HG03520 (cell line): ENCODE results near the gene MKLN1.
A peak's percentile ranks its signal among the peaks of the same experiment; 100 is the strongest.

Experiments used
- ATAC-seq: cut with Tn5 transposase; IDR thresholded peaks from one replicate; pipeline ENCODE4 v1.9.1; 2021; ENCODE audit warnings: mild to moderate bottlenecking, moderate library complexity; ENCODE audit not compliant: unreplicated experiment

Gene MKLN1

GRCh38 chr7:131346885-131347592 is 19.4 kb downstream of the MKLN1 start:
- ATAC-seq, result no peak

GRCh38 chr7:131352032-131352431 is 24.4 kb downstream of the MKLN1 start:
- ATAC-seq, result no peak

- ATAC-seq, result no peak
Measured at GRCh38 chr7:131354390-131354789, 26.7 kb downstream of the MKLN1 start.

- ATAC-seq, result no peak
Measured at GRCh38 chr7:131355917-131356777, 28.5 kb downstream of the MKLN1 start.

- no peak for ATAC-seq
Measured at GRCh38 chr7:131357282-131357880, 29.7 kb downstream of the MKLN1 start.

GRCh38 chr7:131358636-131359035 is 31.0 kb downstream of the MKLN1 start:
- no peak for ATAC-seq

GRCh38 chr7:131359136-131359776 is 31.6 kb downstream of the MKLN1 start:
- ATAC-seq, result no peak

- no peak for ATAC-seq
Measured at GRCh38 chr7:131363719-131364118, 36.0 kb downstream of the MKLN1 start.

GRCh38 chr7:131364767-131365344 is 37.2 kb downstream of the MKLN1 start:
- no peak for ATAC-seq

- ATAC-seq, result no peak
Measured at GRCh38 chr7:131365838-131366237, 38.2 kb downstream of the MKLN1 start.

- ATAC-seq, result no peak
Measured at GRCh38 chr7:131369354-131369753, 41.7 kb downstream of the MKLN1 start.

GRCh38 chr7:131370523-131370968 is 42.9 kb downstream of the MKLN1 start:
- ATAC-seq, result peak; percentile 73

GRCh38 chr7:131371411-131371810 is 43.7 kb downstream of the MKLN1 start:
- no peak for ATAC-seq

- ATAC-seq, result no peak
Measured at GRCh38 chr7:131372554-131372953, 44.9 kb downstream of the MKLN1 start.

GRCh38 chr7:131374821-131375220 is 47.1 kb downstream of the MKLN1 start:
- no peak for ATAC-seq

GRCh38 chr7:131381069-131381838 is 53.6 kb downstream of the MKLN1 start:
- ATAC-seq, result no peak

- no peak for ATAC-seq
Measured at GRCh38 chr7:131383417-131384285, 56.0 kb downstream of the MKLN1 start.

- no peak for ATAC-seq
Measured at GRCh38 chr7:131384286-131384635, 56.6 kb downstream of the MKLN1 start.

- ATAC-seq, result no peak
Measured at GRCh38 chr7:131385039-131385605, 57.4 kb downstream of the MKLN1 start.
